ENCODE data around the gene POU6F2.

- TF ChIP-seq, protein P1, sequence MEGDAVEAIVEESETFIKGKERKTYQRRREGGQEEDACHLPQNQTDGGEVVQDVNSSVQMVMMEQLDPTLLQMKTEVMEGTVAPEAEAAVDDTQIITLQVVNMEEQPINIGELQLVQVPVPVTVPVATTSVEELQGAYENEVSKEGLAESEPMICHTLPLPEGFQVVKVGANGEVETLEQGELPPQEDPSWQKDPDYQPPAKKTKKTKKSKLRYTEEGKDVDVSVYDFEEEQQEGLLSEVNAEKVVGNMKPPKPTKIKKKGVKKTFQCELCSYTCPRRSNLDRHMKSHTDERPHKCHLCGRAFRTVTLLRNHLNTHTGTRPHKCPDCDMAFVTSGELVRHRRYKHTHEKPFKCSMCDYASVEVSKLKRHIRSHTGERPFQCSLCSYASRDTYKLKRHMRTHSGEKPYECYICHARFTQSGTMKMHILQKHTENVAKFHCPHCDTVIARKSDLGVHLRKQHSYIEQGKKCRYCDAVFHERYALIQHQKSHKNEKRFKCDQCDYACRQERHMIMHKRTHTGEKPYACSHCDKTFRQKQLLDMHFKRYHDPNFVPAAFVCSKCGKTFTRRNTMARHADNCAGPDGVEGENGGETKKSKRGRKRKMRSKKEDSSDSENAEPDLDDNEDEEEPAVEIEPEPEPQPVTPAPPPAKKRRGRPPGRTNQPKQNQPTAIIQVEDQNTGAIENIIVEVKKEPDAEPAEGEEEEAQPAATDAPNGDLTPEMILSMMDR (IDR thresholded peaks at IDR 0.05), result no peak
- TF ChIP-seq POLR2AphosphoS5 (IDR thresholded peaks at IDR 0.05), result no peak
- no peak for TF ChIP-seq POLR2A (IDR thresholded peaks at IDR 0.05)
These were observed 437.5 kb downstream of the POU6F2 start for GRCh38 chr7:39415091-39415787.

Measured in breast epithelium (tissue), 3 donors.